ENCODE measurements around the gene AGO1. TPM values are rescaled to one million over a fixed set of nuclear protein-coding genes. Genes with fewer than 3 reads are reported as not detected.

AGO1 gene
- total RNA-seq = 10.7 and 11.6 TPM in 2 replicates

GRCh38 chr1:35882945-35883634 lies at the start of gene AGO1:
Gene AGO1, plus strand, starts transcription at chr1:35883209. Its CDS starts 213 bp downstream, at chr1:35883422.

GRCh38 chr1:35930593-35931445 lies 47.8 kb downstream of the AGO1 start, which contains the start of gene AGO3:
Gene AGO3, plus strand, starts transcription at chr1:35931105. Its CDS starts 322 bp downstream, at chr1:35931427.

Other genes with a start within 250 kb of the AGO1 start
- gene PSMB2, start 241.7 kb upstream of the AGO1 start, total RNA-seq = 56.1 and 87.7 TPM in 2 replicates
- 6.6 and 9.0 TPM in 2 replicates for gene C1orf216, start 164.3 kb upstream of the AGO1 start, total RNA-seq
- gene CLSPN, start 113.2 kb upstream of the AGO1 start, total RNA-seq = 5.8 and 13.3 TPM in 2 replicates
- 3.3 and 4.6 TPM in 2 replicates for gene AGO4, start 75.2 kb upstream of the AGO1 start, total RNA-seq
- gene AGO3, start 47.9 kb downstream of the AGO1 start, total RNA-seq = 5.3 and 13.1 TPM in 2 replicates
- gene TEKT2, start 200.9 kb downstream of the AGO1 start, total RNA-seq = 0.08 and 0.16 TPM in 2 replicates
- 55.2 and 60.7 TPM in 2 replicates for gene ADPRS, start 205.7 kb downstream of the AGO1 start, total RNA-seq
- 4.8 and 11.9 TPM in 2 replicates for gene COL8A2, start 242.0 kb downstream of the AGO1 start, total RNA-seq